Activated B cell treated with CpG ODN at 0.5 μM for 24 hours (primary cell): ENCODE measurements around the gene CAMTA1. TPM values are rescaled to one million over a fixed set of nuclear protein-coding genes. Genes with fewer than 3 reads are reported as not detected.

ENCODE experiments used
- ATAC-seq: fragments of 200-7000 bp; cut with Tn5 transposase; one replicate; pipeline ENCODE4 v1.10.0; 2021; ENCODE audit warnings: low read depth, mild to moderate bottlenecking, moderate library complexity
- CTCF ChIA-PET: fragments of 350-600 bp; sonication (Branson Sonifier 250); formaldehyde crosslinking; loops from one replicate; lab custom pipeline; 2021; ENCODE audit warnings: antibody characterized with exemption; lab: Charles Lee
- POLR2A ChIA-PET: fragments of 350-600 bp; sonication (Branson Sonifier 250); formaldehyde crosslinking; loops from one replicate; lab custom pipeline; 2021; ENCODE audit warnings: antibody characterized with exemption; lab: Charles Lee
- DNase-seq: peaks from one replicate; pipeline ENCODE4 v3.0.0; 2022
- H3K27ac Mint-ChIP-seq: one replicate; pipeline ENCODE4 v1.8.0; 2020; ENCODE audit warnings: mixed read lengths
- H3K27me3 Mint-ChIP-seq: one replicate; pipeline ENCODE4 v1.8.0; 2021; ENCODE audit warnings: mixed read lengths
- H3K36me3 Mint-ChIP-seq: one replicate; pipeline ENCODE4 v1.8.0; 2021; ENCODE audit warnings: low read depth, mixed read lengths
- H3K4me1 Mint-ChIP-seq: one replicate; pipeline ENCODE4 v1.8.0; 2021; ENCODE audit warnings: mixed read lengths
- H3K4me3 Mint-ChIP-seq: one replicate; pipeline ENCODE4 v1.8.0; 2020; ENCODE audit warnings: mild to moderate bottlenecking, mixed read lengths
- H3K9me3 Mint-ChIP-seq: one replicate; pipeline ENCODE4 v1.8.0; 2020; ENCODE audit warnings: mixed read lengths
- CTCF ChIP-seq: fragments of 200-600 bp; IDR thresholded peaks from one replicate; pipeline ENCODE4 v1.8.0; 2022; ENCODE audit warnings: antibody characterized with exemption, mild to moderate bottlenecking
- intact Hi-C: fragments of 100-400 bp; cut with micrococcal nuclease; formaldehyde crosslinking; loops from one replicate; pipeline ENCODE4 v1.15.1; 2024
- total RNA-seq: library from RNA; stranded (reverse); gene quantifications from 2 replicates; pipeline ENCODE4 v1.2.3, GENCODE V29; 2022

CAMTA1 gene
- total RNA-seq, 1 donor from 2014 or later, result 49.8 TPM

- Mint-ChIP-seq H3K9me3 (peaks cover 13% of the 10 kb centered on the region), H3K4me1 (no peaks in the 10 kb centered on the region), H3K27ac (no peak overlapping the region), H3K4me3 (no peak overlapping the region), H3K27me3 (no peaks in the 10 kb centered on the region), H3K36me3 (peaks cover 27% of the 10 kb centered on the region)
- ATAC-seq, result no peak
- ChIA-PET POLR2A (interaction anchor here (0.6 kb wide), 1 partner anchor 1319 kb away, joined by 4 read pairs; no protein-coding TSS in a partner anchor), CTCF (no interaction called here)
- TF ChIP-seq CTCF, result no peak
- DNase-seq, result no peak
- intact Hi-C loops, result no loop called here
Observed at GRCh38 chr1:7809742-7810141, 1024.5 kb downstream of the CAMTA1 start.

- POLR2A ChIA-PET, result no interaction called here
- H3K27ac Mint-ChIP-seq, result no peak overlapping the region
- peaks cover 15% of the 10 kb centered on the region for H3K9me3 Mint-ChIP-seq
Observed at GRCh38 chr1:7810395-7810794, 1025.1 kb downstream of the CAMTA1 start.

GRCh38 chr1:7811476-7811875 lies 1026.2 kb downstream of the CAMTA1 start:
- intact Hi-C loops, result no loop called here
- ATAC-seq (no peak), DNase-seq (no peak)
- Mint-ChIP-seq H3K27ac (no peak overlapping the region), H3K27me3 (no peaks in the 10 kb centered on the region), H3K4me1 (no peaks in the 10 kb centered on the region), H3K4me3 (no peak overlapping the region), H3K36me3 (peaks cover 22% of the 10 kb centered on the region), H3K9me3 (peaks cover 15% of the 10 kb centered on the region)
- ChIA-PET CTCF (interaction anchor here (1.2 kb wide), 1 partner anchor 93 kb away, joined by 4 read pairs; no protein-coding TSS in a partner anchor), POLR2A (no interaction called here)
- TF ChIP-seq CTCF, result no peak

More at GRCh38 chr1:7810395-7810794, 1025.1 kb downstream of the CAMTA1 start:
- H3K36me3 Mint-ChIP-seq, result peaks cover 22% of the 10 kb centered on the region
- ATAC-seq (no peak), DNase-seq (no peak)
- no peak overlapping the region for H3K4me3 Mint-ChIP-seq
- H3K4me1 Mint-ChIP-seq, result no peaks in the 10 kb centered on the region
- intact Hi-C loops, result no loop called here
- no peak for TF ChIP-seq CTCF
- CTCF ChIA-PET, result no interaction called here
- no peaks in the 10 kb centered on the region for H3K27me3 Mint-ChIP-seq

DNA sequence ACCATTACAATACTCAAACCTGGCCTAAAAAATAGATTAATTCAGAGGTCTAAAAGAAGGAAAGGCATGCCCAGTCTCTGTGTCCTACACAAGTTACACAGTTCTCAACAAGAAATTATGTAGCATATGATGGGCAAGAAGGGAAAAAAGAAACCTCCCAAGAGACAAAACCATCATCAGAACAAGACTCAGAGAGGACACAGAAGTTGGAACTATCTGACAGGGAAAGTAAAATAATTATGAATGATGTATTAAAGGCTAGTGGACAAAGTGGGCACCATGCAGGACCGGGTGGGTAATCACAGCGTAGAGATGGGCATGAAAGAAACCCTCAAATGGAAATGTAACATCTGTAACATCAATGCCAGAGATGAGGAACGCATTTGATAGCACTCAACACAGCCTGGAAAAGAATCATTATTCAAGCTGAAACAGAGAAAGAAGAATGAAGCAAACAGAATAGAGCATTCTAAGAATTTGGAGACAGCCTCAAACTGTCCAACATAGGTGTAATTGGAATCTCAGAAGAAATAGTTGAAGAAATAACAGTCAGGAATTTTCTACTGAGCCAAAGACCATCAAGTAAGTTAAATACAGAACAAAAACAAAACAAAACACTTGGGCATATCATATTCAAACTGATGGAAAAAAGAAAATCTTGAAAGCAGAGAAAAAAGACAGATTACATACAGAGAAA lies 1028.6 kb downstream of the CAMTA1 start:
- CTCF ChIA-PET, result no interaction called here

More for the DNA sequence above, 1028.6 kb downstream of the CAMTA1 start:
- DNase-seq (no peak), ATAC-seq (no peak)
- POLR2A ChIA-PET, result no interaction called here
- Mint-ChIP-seq H3K36me3 (peaks cover 22% of the 10 kb centered on the region), H3K27me3 (no peaks in the 10 kb centered on the region), H3K4me1 (no peaks in the 10 kb centered on the region), H3K9me3 (peaks cover 15% of the 10 kb centered on the region), H3K4me3 (no peak overlapping the region), H3K27ac (no peak overlapping the region)
- no peak for TF ChIP-seq CTCF
- intact Hi-C loops, result no loop called here

Other genes with a start within 250 kb of the CAMTA1 start
- gene NOL9, start 230.9 kb upstream of the CAMTA1 start, total RNA-seq, result 43.6 and 58.6 TPM in 2 replicates
- gene TAS1R1, start 230.1 kb upstream of the CAMTA1 start, total RNA-seq, result not detected in 2 replicates
- gene ZBTB48, start 205.5 kb upstream of the CAMTA1 start, total RNA-seq, result 53.2 and 53.8 TPM in 2 replicates
- 14.6 and 15.9 TPM in 2 replicates for gene KLHL21, start 182.6 kb upstream of the CAMTA1 start, total RNA-seq
- gene PHF13, start 171.7 kb upstream of the CAMTA1 start, total RNA-seq, result 5.4 and 6.1 TPM in 2 replicates
- 16.2 and 21.3 TPM in 2 replicates for gene THAP3, start 160.6 kb upstream of the CAMTA1 start, total RNA-seq
- 57.0 and 65.6 TPM in 2 replicates for gene DNAJC11, start 83.6 kb upstream of the CAMTA1 start, total RNA-seq